A673 (cell line): Measurements from ENCODE around the gene MAP7. TPM values are rescaled to one million over a fixed set of nuclear protein-coding genes. Genes with fewer than 3 reads are reported as not detected.

Experiments
- BruUV-seq: library from RNA; stranded (reverse); fragments of 400-500 nt; replicated peaks from 2 replicates; lab custom pipeline; 2021; lab: Mats Ljungman, UMichigan
- CTCF ChIA-PET: fragments of 300-600 bp; sonication (Branson Sonifier 250); formaldehyde crosslinking; loops from one replicate; lab custom pipeline; 2022; ENCODE audit warnings: antibody characterized with exemption; lab: Charles Lee
- POLR2A ChIA-PET: fragments of 300-600 bp; sonication (Branson Sonifier 250); formaldehyde crosslinking; loops from one replicate; lab custom pipeline; 2022; ENCODE audit warnings: antibody characterized with exemption; ENCODE audit not compliant: low non-redundant PET; lab: Charles Lee
- DNase-seq: peaks from one replicate; pipeline ENCODE4 v3.0.0-alpha.2; 2015; ENCODE audit warnings: low spot score
- H3K27ac ChIP-seq: fragments of 200-600 bp; sonication (generic); 2 replicates; pipeline ENCODE4 v1.5.1; 2016; ENCODE audit warnings: mixed run types, low read depth, mild to moderate bottlenecking, mixed read lengths, antibody characterized with exemption, low read length; ENCODE audit not compliant: poor library complexity, severe bottlenecking
- H3K27me3 ChIP-seq: fragments of 200-600 bp; sonication (generic); replicated peaks from 2 replicates; pipeline ENCODE4 v1.6.1; 2017; ENCODE audit warnings: mixed run types, low read depth, mild to moderate bottlenecking, mixed read lengths, antibody characterized with exemption, low read length; ENCODE audit not compliant: insufficient read depth, poor library complexity
- H3K36me3 ChIP-seq: fragments of 200-600 bp; sonication (generic); 2 replicates; pipeline ENCODE4 v1.6.1; 2016; ENCODE audit warnings: mixed run types, mild to moderate bottlenecking, mixed read lengths, antibody characterized with exemption, low read length; ENCODE audit not compliant: insufficient read depth, poor library complexity, severe bottlenecking
- H3K4me1 ChIP-seq: fragments of 200-600 bp; sonication (generic); 2 replicates; pipeline ENCODE4 v1.6.1; 2017; ENCODE audit warnings: mixed run types, mild to moderate bottlenecking, mixed read lengths, antibody characterized with exemption, low read length; ENCODE audit not compliant: insufficient read depth, poor library complexity, severe bottlenecking
- H3K4me3 ChIP-seq: fragments of 200-600 bp; sonication (generic); 2 replicates; pipeline ENCODE4 v1.5.1; 2016; ENCODE audit warnings: low read depth, mixed run types, mild to moderate bottlenecking, mixed read lengths, low read length; ENCODE audit not compliant: poor library complexity, severe bottlenecking
- H3K9me3 ChIP-seq: fragments of 200-600 bp; sonication (generic); 2 replicates; pipeline ENCODE4 v1.6.1; 2016; ENCODE audit warnings: mixed run types, low read depth, mild to moderate bottlenecking, mixed read lengths, antibody characterized with exemption, low read length; ENCODE audit not compliant: poor library complexity, severe bottlenecking
- EZH2 ChIP-seq: fragments of 200-600 bp; sonication (generic); IDR thresholded peaks from 2 replicates; pipeline ENCODE4 v1.6.1; 2017; ENCODE audit warnings: borderline replicate concordance, low read depth, mild to moderate bottlenecking, mixed read lengths, antibody characterized with exemption, low read length; ENCODE audit not compliant: poor library complexity, severe bottlenecking
- intact Hi-C: fragments of 100-400 bp; cut with micrococcal nuclease; formaldehyde crosslinking; loops from one replicate; pipeline ENCODE4 v1.10.0; 2022; ENCODE audit not compliant: unreplicated experiment
- total RNA-seq: library from RNA; stranded (reverse); gene quantifications from 2 replicates; pipeline ENCODE4 v1.2.3, GENCODE V29; 2021
- TF ChIP-seq, protein P1 (sequence below): fragments of 300-800, 200-600 bp; sonication (generic); conservative IDR thresholded peaks from 2 replicates; pipeline ENCODE4 v1.5.1; 2017; ENCODE audit warnings: low read depth, mild to moderate bottlenecking, antibody characterized with exemption, low read length, moderate library complexity, mixed read lengths

The MAP7 gene
- total RNA-seq, 1 experiment from 2014 or later: 0.09 TPM

DNA sequence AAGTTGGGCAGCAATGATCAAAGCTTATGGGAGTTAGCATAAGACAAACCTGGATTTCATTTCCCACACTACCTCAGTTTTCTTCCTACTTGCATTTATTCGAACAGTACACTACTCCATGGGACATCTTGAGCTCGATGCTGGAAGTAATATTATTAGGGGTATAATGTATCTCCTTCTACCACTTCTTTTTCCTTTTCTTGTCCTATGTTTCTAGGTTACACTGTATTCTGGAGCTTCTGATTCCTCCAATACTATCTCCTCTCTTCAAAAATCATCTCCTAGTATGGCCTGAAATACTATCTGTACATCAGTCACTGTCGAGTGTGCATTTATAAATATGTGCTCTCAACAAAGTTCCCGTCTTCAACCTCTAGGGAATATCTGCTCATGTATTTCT, 124.4 kb downstream of the MAP7 start:
- no peak for DNase-seq
- no peak overlapping the region for H3K27ac ChIP-seq
- peaks cover 3% of the 10 kb centered on the region for H3K27me3 ChIP-seq
- no peak overlapping the region for H3K4me3 ChIP-seq
- H3K9me3 ChIP-seq: no peaks in the 10 kb centered on the region
- intact Hi-C loops: no loop called here
- ChIA-PET CTCF (no interaction called here), POLR2A (no interaction called here)
- no peaks in the 10 kb centered on the region for H3K36me3 ChIP-seq
- BruUV-seq: no TSS peak
- H3K4me1 ChIP-seq: no peaks in the 10 kb centered on the region
- no peak for TF ChIP-seq EZH2
- TF ChIP-seq, protein P1, sequence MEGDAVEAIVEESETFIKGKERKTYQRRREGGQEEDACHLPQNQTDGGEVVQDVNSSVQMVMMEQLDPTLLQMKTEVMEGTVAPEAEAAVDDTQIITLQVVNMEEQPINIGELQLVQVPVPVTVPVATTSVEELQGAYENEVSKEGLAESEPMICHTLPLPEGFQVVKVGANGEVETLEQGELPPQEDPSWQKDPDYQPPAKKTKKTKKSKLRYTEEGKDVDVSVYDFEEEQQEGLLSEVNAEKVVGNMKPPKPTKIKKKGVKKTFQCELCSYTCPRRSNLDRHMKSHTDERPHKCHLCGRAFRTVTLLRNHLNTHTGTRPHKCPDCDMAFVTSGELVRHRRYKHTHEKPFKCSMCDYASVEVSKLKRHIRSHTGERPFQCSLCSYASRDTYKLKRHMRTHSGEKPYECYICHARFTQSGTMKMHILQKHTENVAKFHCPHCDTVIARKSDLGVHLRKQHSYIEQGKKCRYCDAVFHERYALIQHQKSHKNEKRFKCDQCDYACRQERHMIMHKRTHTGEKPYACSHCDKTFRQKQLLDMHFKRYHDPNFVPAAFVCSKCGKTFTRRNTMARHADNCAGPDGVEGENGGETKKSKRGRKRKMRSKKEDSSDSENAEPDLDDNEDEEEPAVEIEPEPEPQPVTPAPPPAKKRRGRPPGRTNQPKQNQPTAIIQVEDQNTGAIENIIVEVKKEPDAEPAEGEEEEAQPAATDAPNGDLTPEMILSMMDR: no peak

DNA sequence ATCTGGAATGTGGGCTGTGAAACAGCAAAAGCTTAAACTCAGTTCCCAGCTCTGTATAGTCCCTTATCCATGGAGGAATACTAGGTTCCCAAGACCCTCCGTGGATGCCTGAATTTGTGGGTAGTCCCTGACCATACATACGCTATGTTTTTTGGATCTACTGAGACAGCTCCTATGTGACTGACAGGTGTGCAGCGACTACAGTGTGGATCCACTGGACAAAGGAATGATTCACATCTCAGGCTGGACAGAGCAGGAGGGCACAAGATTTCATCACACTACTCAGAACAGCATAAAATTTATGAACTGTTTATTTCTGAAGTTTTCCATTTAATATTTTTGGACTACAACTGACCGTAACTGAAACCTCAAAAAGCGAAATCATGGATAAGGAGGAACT, 125.3 kb downstream of the MAP7 start:
- Histone ChIP-seq H3K36me3 (no peaks in the 10 kb centered on the region), H3K4me1 (no peaks in the 10 kb centered on the region), H3K27me3 (peaks cover 3% of the 10 kb centered on the region), H3K9me3 (no peaks in the 10 kb centered on the region), H3K4me3 (no peak overlapping the region), H3K27ac (no peak overlapping the region)
- ChIA-PET POLR2A (no interaction called here), CTCF (no interaction called here)
- no peak for DNase-seq
- no peak for TF ChIP-seq EZH2
- intact Hi-C loops: no loop called here
- BruUV-seq: no TSS peak

DNA sequence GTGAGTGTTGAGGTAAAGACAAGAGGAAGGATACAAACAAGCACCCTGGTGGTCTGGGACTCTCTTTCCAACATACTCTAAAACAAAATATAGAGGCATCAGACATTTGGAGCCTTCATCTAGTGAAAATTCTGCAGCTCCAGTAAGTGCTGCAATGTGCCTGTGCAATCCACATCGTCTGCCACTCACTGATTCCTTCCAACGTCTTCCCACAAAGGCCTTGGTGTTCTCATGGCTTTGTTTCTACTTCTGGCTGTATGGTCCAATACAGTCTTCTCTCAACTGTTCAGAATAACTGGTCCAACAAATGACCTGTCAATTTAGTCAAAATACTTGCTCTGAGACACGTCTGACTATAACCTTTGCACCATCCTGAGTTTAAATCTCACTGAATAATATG, 125.8 kb downstream of the MAP7 start:
- H3K36me3 ChIP-seq: no peaks in the 10 kb centered on the region
- intact Hi-C loops: no loop called here
- no peak for DNase-seq
- H3K27ac ChIP-seq: no peak overlapping the region
- TF ChIP-seq, protein P1: no peak
- no peak for TF ChIP-seq EZH2
- peaks cover 3% of the 10 kb centered on the region for H3K27me3 ChIP-seq
- CTCF ChIA-PET: no interaction called here
- BruUV-seq: no TSS peak
- POLR2A ChIA-PET: no interaction called here
- H3K9me3 ChIP-seq: no peaks in the 10 kb centered on the region
- H3K4me1 ChIP-seq: no peaks in the 10 kb centered on the region
- no peak overlapping the region for H3K4me3 ChIP-seq

DNA sequence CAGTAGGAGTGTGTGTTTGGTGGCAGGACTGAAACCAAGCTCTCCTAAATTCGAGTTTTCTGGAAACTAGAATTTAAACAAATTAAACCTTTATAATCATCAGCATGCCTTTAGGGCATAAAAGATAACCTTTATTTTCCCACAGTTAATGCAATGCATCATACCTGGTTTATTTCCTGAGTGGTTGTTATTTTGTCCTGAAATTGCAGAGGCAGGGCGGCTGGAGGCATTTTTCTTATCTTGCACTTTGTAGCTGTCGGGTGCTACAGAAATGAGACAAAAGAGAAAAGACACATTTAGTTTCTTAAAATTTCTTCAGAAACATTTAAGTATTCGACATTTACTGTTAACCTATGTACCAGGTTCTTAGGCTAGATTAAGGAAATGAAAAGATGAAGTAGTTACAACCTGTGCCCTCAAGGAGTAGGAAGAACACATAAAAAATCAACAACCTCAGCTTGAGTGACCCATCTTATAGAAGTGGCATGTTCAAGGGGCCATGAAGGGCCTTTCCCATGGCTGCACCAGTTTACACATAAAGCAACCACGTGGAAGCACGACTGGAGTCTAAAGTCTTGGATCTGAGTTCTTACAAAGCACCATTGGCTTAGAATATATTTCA, 128.6 kb downstream of the MAP7 start:
- no peak for TF ChIP-seq EZH2
- TF ChIP-seq, protein P1: no peak
- POLR2A ChIA-PET: no interaction called here
- Histone ChIP-seq H3K4me3 (no peak overlapping the region), H3K4me1 (no peaks in the 10 kb centered on the region), H3K27ac (no peak overlapping the region), H3K9me3 (no peaks in the 10 kb centered on the region), H3K27me3 (peaks cover 3% of the 10 kb centered on the region), H3K36me3 (no peaks in the 10 kb centered on the region)
- CTCF ChIA-PET: no interaction called here
- no TSS peak for BruUV-seq
- intact Hi-C loops: no loop called here
- DNase-seq: no peak
